Colonic mucosa (tissue), 4 donors: ENCODE results near the gene UBL4A. TPM values are rescaled to one million over a fixed set of nuclear protein-coding genes. Genes with fewer than 3 reads are reported as not detected.

Experiments used
- DNase-seq: peaks from one replicate; pipeline ENCODE4 v3.0.0-alpha.2; 2020
- H3K27ac ChIP-seq: fragments of 200-600 bp; one replicate; pipeline ENCODE4 v1.8.0; 2021
- H3K27me3 ChIP-seq: fragments of 200-600 bp; one replicate; pipeline ENCODE4 v1.8.0; 2021
- H3K36me3 ChIP-seq: fragments of 200-600 bp; one replicate; pipeline ENCODE4 v1.8.0; 2021
- H3K4me1 ChIP-seq: fragments of 200-600 bp; one replicate; pipeline ENCODE4 v1.8.0; 2021; ENCODE audit warnings: mild to moderate bottlenecking
- H3K4me3 ChIP-seq: fragments of 200-600 bp; one replicate; pipeline ENCODE4 v1.8.0; 2021
- H3K9ac ChIP-seq, 2 donors: one replicate each; pipeline ENCODE4 v1.7.0; 2013; ENCODE audit warnings: control low read depth in 2 of 2, low read depth in 2 of 2, low read length in 2 of 2
- H3K9me3 ChIP-seq: fragments of 200-600 bp; one replicate; pipeline ENCODE4 v1.8.0; 2021
- CTCF ChIP-seq: fragments of 200-600 bp; IDR thresholded peaks from one replicate; pipeline ENCODE4 v1.8.0; 2022; ENCODE audit warnings: antibody characterized with exemption, mild to moderate bottlenecking
- intact Hi-C: fragments of 100-400 bp; cut with DNase I; formaldehyde crosslinking; loops from one replicate; pipeline ENCODE4 v1.14.1; 2022
- total RNA-seq, 2 donors: library from RNA; stranded (reverse); fragmentation: NEBNext Ultra II Directional in 1 of 2; extraction: Animal tissue kit (Norgen Biotek cat#: 25700) in 1 of 2; gene quantifications; one replicate each; pipeline ENCODE4 v1.2.1, GENCODE V29; 2021
- donor health status: healthy.
- donor health status: DM: no; HTN: no; CAD: no.
- donor health status: DM: no; HTN: no; CAD: no.

UBL4A gene
- total RNA-seq, 2 donors from 2014 or later: 24.7 to 40.9 TPM

- Histone ChIP-seq H3K27me3 (no peaks in the 10 kb centered on the region), H3K4me3 (no peak overlapping the region), H3K4me1 (no peaks in the 10 kb centered on the region), H3K9ac (no peak overlapping the region), H3K36me3 (no peaks in the 10 kb centered on the region), H3K9me3 (no peaks in the 10 kb centered on the region), H3K27ac (no peak overlapping the region)
- intact Hi-C loops: no loop called here
- DNase-seq: no peak
- TF ChIP-seq CTCF: no peak
Observed at GRCh38 chrX:154495472-154495922, 9.1 kb upstream of the UBL4A start.

GRCh38 chrX:154494715-154495114 is 8.3 kb upstream of the UBL4A start:
- Histone ChIP-seq H3K9me3 (no peaks in the 10 kb centered on the region), H3K27me3 (no peaks in the 10 kb centered on the region), H3K9ac (no peak overlapping the region), H3K36me3 (no peaks in the 10 kb centered on the region), H3K4me1 (no peaks in the 10 kb centered on the region), H3K4me3 (no peak overlapping the region), H3K27ac (no peak overlapping the region)
- TF ChIP-seq CTCF: no peak
- intact Hi-C loops: no loop called here
- no peak for DNase-seq

GRCh38 chrX:154490414-154491083 is 4.1 kb upstream of the UBL4A start, which contains the start of gene SLC10A3:
Gene SLC10A3, minus strand, starts transcription at chrX:154490629. Its CDS starts 1,689 bp downstream, at chrX:154488940.
- Histone ChIP-seq H3K9ac (peak within 1 kb of the TSS; percentile 73 to 74), H3K9me3 (no peaks in the 10 kb centered on the region), H3K4me1 (no peaks in the 10 kb centered on the region), H3K36me3 (no peaks in the 10 kb centered on the region), H3K4me3 (peak within 1 kb of the TSS; percentile 54), H3K27ac (peak within 1 kb of the TSS; percentile 94), H3K27me3 (no peaks in the 10 kb centered on the region)
- intact Hi-C loops: no loop called here
- peak; percentile 91 for DNase-seq
- TF ChIP-seq CTCF: no peak

GRCh38 chrX:154490021-154490413 is 3.6 kb upstream of the UBL4A start:
- Histone ChIP-seq H3K4me3 (peak overlapping the region; percentile 54), H3K4me1 (no peaks in the 10 kb centered on the region), H3K27me3 (no peaks in the 10 kb centered on the region), H3K9me3 (no peaks in the 10 kb centered on the region), H3K36me3 (no peaks in the 10 kb centered on the region), H3K9ac (peak overlapping the region; percentile 73 to 74), H3K27ac (peak overlapping the region; percentile 94)
- intact Hi-C loops: no loop called here
- peak; percentile 36 for DNase-seq
- no peak for TF ChIP-seq CTCF

- Histone ChIP-seq H3K27me3 (no peaks in the 10 kb centered on the region), H3K4me1 (no peaks in the 10 kb centered on the region), H3K9ac (peak overlapping the region; percentile 24 to 74), H3K4me3 (no peak overlapping the region), H3K36me3 (no peaks in the 10 kb centered on the region), H3K9me3 (no peaks in the 10 kb centered on the region), H3K27ac (no peak overlapping the region)
- DNase-seq: no peak
- intact Hi-C loops: no loop called here
- no peak for TF ChIP-seq CTCF
Observed at GRCh38 chrX:154489182-154489581, 2.8 kb upstream of the UBL4A start.
